Ovary (tissue), 9 donors: Measurements from ENCODE around the gene DAG1. TPM values are rescaled to one million over a fixed set of nuclear protein-coding genes. Genes with fewer than 3 reads are reported as not detected.

ENCODE experiments used
- DNase-seq, 5 donors: peaks; one replicate each; pipeline ENCODE4 v3.0.0-alpha.2; 2019 to 2020
- H3K27ac ChIP-seq, 2 donors: fragments of 200-600 bp; one replicate each; pipeline versions ENCODE4 v1.5.1 to v1.8.0; 2019 to 2022
- H3K27me3 ChIP-seq: fragments of 200-600 bp; one replicate; pipeline ENCODE4 v1.8.0; 2022
- H3K36me3 ChIP-seq: fragments of 200-600 bp; sonication (generic); one replicate; pipeline ENCODE4 v1.5.1; 2019
- H3K4me1 ChIP-seq: one replicate; pipeline ENCODE4 v1.8.1; 2013; ENCODE audit warnings: mild to moderate bottlenecking, moderate library complexity; ENCODE audit not compliant: insufficient read depth
- H3K4me3 ChIP-seq: fragments of 200-600 bp; sonication (generic); one replicate; pipeline ENCODE4 v1.5.1; 2017
- H3K9me3 ChIP-seq, 2 donors: fragments of 200-600 bp in 1 of 2; sonication (generic) in 1 of 2; one replicate each; pipeline versions ENCODE4 v1.5.1 to v1.8.1; 2013 to 2019; ENCODE audit warnings: mild to moderate bottlenecking in 1 of 2, moderate library complexity in 1 of 2
- CTCF ChIP-seq, 3 donors: fragments of 450-650 bp in 2 of 3; fragments of 200-600 bp in 1 of 3; IDR thresholded peaks; one replicate each; pipeline versions ENCODE4 v1.5.1 to v1.8.0; 2016 to 2022; ENCODE audit warnings: antibody characterized with exemption in 3 of 3, mild to moderate bottlenecking in 1 of 3
- EP300 ChIP-seq: sonication (generic); formaldehyde crosslinking; IDR thresholded peaks from one replicate; pipeline ENCODE4 v1.6.1; 2017; ENCODE audit warnings: antibody characterized with exemption
- POLR2A ChIP-seq: fragments of 450-650 bp; IDR thresholded peaks from one replicate; pipeline ENCODE4 v1.6.1; 2017; ENCODE audit warnings: antibody characterized with exemption, mild to moderate bottlenecking, moderate library complexity
- WGBS, 3 donors: extraction: QIAGEN DNeasy Blood & Tissue Kit in 1 of 3; methylation state at CpG; one replicate each; pipeline versions ENCODE4 v1.1.5 to v1.1.7; 2013 to 2017; 5-methylcytosine and 5-hydroxymethylcytosine counted together
- intact Hi-C, 4 donors: fragments of 100-400 bp; cut with DNase I; formaldehyde crosslinking; loops; one replicate each; pipeline versions ENCODE4 v1.11.0 to v1.15.1; 2022 to 2023
- polyA plus RNA-seq, 2 donors: library from polyadenylated mRNA; stranded (reverse); fragments of 200-250 nt in 1 of 2; fragments of 350-450 nt in 1 of 2; fragmentation: Illumina TruSeq in 1 of 2; extraction: RNeasy Lipid Tissue Mini Kit (QIAGEN cat#74804) in 1 of 2; gene quantifications; one replicate each; pipeline ENCODE4 v1.2.3, GENCODE V29; 2013 to 2014
- total RNA-seq, 7 donors: library from RNA; depleted of rRNA in 2 of 7; stranded (reverse); fragments of >200 nt in 2 of 7; fragmentation: NEBNext Ultra II Directional in 3 of 7; extraction: Animal tissue kit (Norgen Biotek cat#: 25700) in 3 of 7; gene quantifications; one replicate each; pipeline versions ENCODE4 v1.1.0 to v1.2.4, GENCODE V29; 2016 to 2023
- donor health status: DM: no; HTN: no; CAD: no; lungs with moderate emphysema.
- donor health status: DM: no; HTN: no; CAD: no.
- donor health status: Bipolar disorder and iron deficiency.
- donor health status: DM: yes; HTN: yes; CAD: no.
- donor health status: DM: no; HTN: no; CAD: no.
- donor health status: DM: yes; HTN: yes; CAD: no.

Gene DAG1
- total and polyA plus RNA-seq, 9 donors = 22.1 to 90.7 (median 59.3) TPM

DNA sequence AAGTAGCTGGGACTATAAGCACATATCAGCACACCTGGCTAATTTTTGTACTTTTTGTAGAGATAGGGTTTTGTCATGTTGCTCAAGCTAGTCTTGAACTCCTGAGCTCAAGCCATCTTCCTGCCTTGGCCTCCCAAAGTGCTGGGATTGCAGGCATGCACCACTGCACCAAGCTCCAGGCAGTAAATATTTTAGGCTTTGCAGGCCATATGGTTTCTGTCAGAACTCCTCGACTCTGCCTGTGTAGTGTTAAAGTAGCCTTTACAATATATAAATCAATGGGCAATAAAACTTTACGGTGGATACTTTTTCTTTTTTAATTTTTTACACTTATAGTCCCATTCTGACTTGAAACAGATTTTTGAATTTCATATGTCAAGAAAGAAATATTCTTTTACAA, 41.6 kb downstream of the DAG1 start:
- no peak for DNase-seq
- intact Hi-C loops = no loop called here
- Histone ChIP-seq H3K36me3 (no peaks in the 10 kb centered on the region), H3K27me3 (no peaks in the 10 kb centered on the region), H3K27ac (no peak overlapping the region), H3K4me1 (no peaks in the 10 kb centered on the region), H3K9me3 (no peaks in the 10 kb centered on the region), H3K4me3 (no peak overlapping the region)
- TF ChIP-seq CTCF (IDR thresholded peaks at IDR 0.05) (no peak), EP300 (no peak), POLR2A (no peak)
- WGBS, 3 donors = 27 to 43% (median 40%) methylated on average over 2 of the region's 2 CpGs

GRCh38 chr3:49512781-49513355, 42.8 kb downstream of the DAG1 start:
- WGBS, 3 donors = 95 to 100% (median 98%) methylated on average over 1 of the region's 1 CpG
- H3K36me3 ChIP-seq = no peaks in the 10 kb centered on the region
- TF ChIP-seq EP300 (no peak), POLR2A (no peak), CTCF (IDR thresholded peaks at IDR 0.05) (no peak)
- intact Hi-C loops = no loop called here
- no peaks in the 10 kb centered on the region for H3K9me3 ChIP-seq
- no peak for DNase-seq
- H3K27me3 ChIP-seq = no peaks in the 10 kb centered on the region
- H3K4me3 ChIP-seq = no peak overlapping the region
- H3K4me1 ChIP-seq = no peaks in the 10 kb centered on the region
- no peak overlapping the region for H3K27ac ChIP-seq

DNA sequence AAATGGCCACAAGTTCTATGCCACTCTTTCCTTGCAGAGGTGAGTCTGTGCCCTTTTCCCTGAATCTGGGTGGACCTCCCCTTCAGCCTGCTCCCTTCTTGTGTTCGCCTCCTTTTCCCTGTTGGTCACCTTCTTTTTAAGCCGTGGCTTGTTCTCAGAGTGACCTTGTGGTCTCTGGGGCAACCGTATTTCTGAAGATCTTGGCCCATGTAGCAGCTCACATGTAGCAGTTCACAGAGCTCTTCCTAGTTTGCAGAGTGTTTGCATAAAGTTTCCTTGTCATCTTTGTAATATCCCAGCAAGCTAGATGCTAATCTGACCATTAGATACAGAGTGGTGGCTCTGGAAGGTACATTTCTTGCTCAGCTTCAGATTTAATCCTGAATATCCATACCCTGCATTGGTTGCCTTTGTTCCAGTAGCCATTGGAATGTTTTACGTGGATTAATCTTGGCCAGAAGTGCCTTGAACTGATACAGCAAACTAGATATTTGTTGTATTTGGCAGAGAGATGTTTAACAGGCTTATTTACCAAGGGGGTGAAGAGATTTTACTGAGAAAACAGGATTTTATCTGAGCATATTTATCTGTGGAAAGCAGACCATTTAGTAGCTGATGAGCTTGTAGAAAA, 43.5 kb downstream of the DAG1 start:
- no peaks in the 10 kb centered on the region for H3K4me1 ChIP-seq
- TF ChIP-seq POLR2A (no peak), EP300 (no peak), CTCF (IDR thresholded peaks at IDR 0.05) (no peak)
- WGBS, 3 donors = 53 to 72% (median 60%) methylated on average over 4 of the region's 4 CpGs

GRCh38 chr3:49518016-49518415, 47.9 kb downstream of the DAG1 start:
- H3K9me3 ChIP-seq = no peaks in the 10 kb centered on the region
- H3K4me1 ChIP-seq = no peaks in the 10 kb centered on the region
- no peaks in the 10 kb centered on the region for H3K27me3 ChIP-seq
- H3K36me3 ChIP-seq = no peaks in the 10 kb centered on the region
- TF ChIP-seq EP300 = no peak
- TF ChIP-seq CTCF (IDR thresholded peaks at IDR 0.05) = no peak
- TF ChIP-seq POLR2A = no peak
- WGBS, 3 donors = 86 to 90% (median 88%) methylated on average over 3 of the region's 3 CpGs
- no peak overlapping the region for H3K27ac ChIP-seq
- no peak for DNase-seq
- intact Hi-C loops = no loop called here
- H3K4me3 ChIP-seq = no peak overlapping the region

More for the DNA sequence above, 43.5 kb downstream of the DAG1 start:
- H3K36me3 ChIP-seq = no peaks in the 10 kb centered on the region
- H3K27me3 ChIP-seq = no peaks in the 10 kb centered on the region
- no peak overlapping the region for H3K27ac ChIP-seq
- DNase-seq = no peak
- intact Hi-C loops = no loop called here
- no peak overlapping the region for H3K4me3 ChIP-seq
- H3K9me3 ChIP-seq = no peaks in the 10 kb centered on the region
